Nephron (organoid): ENCODE data around the gene SYT9.

Experiments
- H3K27ac Mint-ChIP-seq, 3 experiments: 2 replicates each; pipeline ENCODE4 v1.8.0; 2020; ENCODE audit warnings: mixed read lengths in 3 of 3, mild to moderate bottlenecking in 2 of 3, moderate library complexity in 1 of 3
- H3K27me3 Mint-ChIP-seq: 2 replicates; pipeline ENCODE4 v1.8.0; 2021; ENCODE audit warnings: low read depth, mild to moderate bottlenecking, moderate library complexity, mixed read lengths
- H3K36me3 Mint-ChIP-seq: 2 replicates; pipeline ENCODE4 v1.8.0; 2020; ENCODE audit warnings: low read depth, mixed read lengths
- H3K4me1 Mint-ChIP-seq: 2 replicates; pipeline ENCODE4 v1.8.0; 2020; ENCODE audit warnings: mixed read lengths
- H3K4me3 Mint-ChIP-seq, 3 experiments: 2 replicates each; pipeline ENCODE4 v1.8.0; 2020; ENCODE audit warnings: mild to moderate bottlenecking in 3 of 3, mixed read lengths in 3 of 3, moderate library complexity in 2 of 3
- H3K9me3 Mint-ChIP-seq: 2 replicates; pipeline ENCODE4 v1.8.0; 2020; ENCODE audit warnings: mixed read lengths
- CTCF ChIP-seq, 3 experiments: fragments of 200-600 bp; sonication (generic); IDR thresholded peaks; one replicate each; pipeline ENCODE4 v1.5.0; 2021; ENCODE audit warnings: antibody characterized with exemption in 3 of 3; ENCODE audit not compliant: unreplicated experiment in 3 of 3

Gene SYT9

GRCh38 chr11:7501894-7502293 is 250.2 kb downstream of the SYT9 start:
- no peaks in the 10 kb centered on the region for H3K27me3 Mint-ChIP-seq
- no peak overlapping the region for H3K4me3 Mint-ChIP-seq
- H3K9me3 Mint-ChIP-seq = no peaks in the 10 kb centered on the region
- peaks cover 10% of the 10 kb centered on the region for H3K4me1 Mint-ChIP-seq
- H3K36me3 Mint-ChIP-seq = no peaks in the 10 kb centered on the region
- no peak for TF ChIP-seq CTCF (IDR thresholded peaks at IDR 0.05; ENCODE audit: unreplicated experiment in 3 of 3)
- H3K27ac Mint-ChIP-seq = no peak overlapping the region

GRCh38 chr11:7506243-7506642 is 254.5 kb downstream of the SYT9 start:
- Mint-ChIP-seq H3K36me3 (peaks cover 4% of the 10 kb centered on the region), H3K9me3 (no peaks in the 10 kb centered on the region), H3K4me3 (no peak overlapping the region)

GRCh38 chr11:7508087-7508486 is 256.4 kb downstream of the SYT9 start:
- TF ChIP-seq CTCF (IDR thresholded peaks at IDR 0.05; ENCODE audit: unreplicated experiment in 3 of 3) = no peak
- no peaks in the 10 kb centered on the region for H3K9me3 Mint-ChIP-seq
- peaks cover 4% of the 10 kb centered on the region for H3K36me3 Mint-ChIP-seq
- H3K27me3 Mint-ChIP-seq = no peaks in the 10 kb centered on the region
- peaks cover 31% of the 10 kb centered on the region for H3K4me1 Mint-ChIP-seq
- no peak overlapping the region for H3K27ac Mint-ChIP-seq
- no peak overlapping the region for H3K4me3 Mint-ChIP-seq

More at GRCh38 chr11:7506243-7506642, 254.5 kb downstream of the SYT9 start:
- H3K4me1 Mint-ChIP-seq = peaks cover 13% of the 10 kb centered on the region
- H3K27ac Mint-ChIP-seq = no peak overlapping the region
- no peaks in the 10 kb centered on the region for H3K27me3 Mint-ChIP-seq
- no peak for TF ChIP-seq CTCF (IDR thresholded peaks at IDR 0.05; ENCODE audit: unreplicated experiment in 3 of 3)

- Mint-ChIP-seq H3K4me3 (peak overlapping the region in 1 of 3 experiments; percentile 19), H3K27ac (peak overlapping the region in 1 of 3 experiments; percentile 17), H3K36me3 (peaks cover 4% of the 10 kb centered on the region), H3K9me3 (no peaks in the 10 kb centered on the region), H3K27me3 (peaks cover 7% of the 10 kb centered on the region), H3K4me1 (peaks cover 39% of the 10 kb centered on the region)
- no peak for TF ChIP-seq CTCF (IDR thresholded peaks at IDR 0.05; ENCODE audit: unreplicated experiment in 3 of 3)
Observed at GRCh38 chr11:7509966-7510365, 258.3 kb downstream of the SYT9 start.

GRCh38 chr11:7511401-7511800 is 259.7 kb downstream of the SYT9 start:
- peak overlapping the region in 2 of 3 experiments; percentile 91 to 93 for H3K4me3 Mint-ChIP-seq
- peaks cover 40% of the 10 kb centered on the region for H3K4me1 Mint-ChIP-seq
- no peaks in the 10 kb centered on the region for H3K9me3 Mint-ChIP-seq
- no peak for TF ChIP-seq CTCF (IDR thresholded peaks at IDR 0.05; ENCODE audit: unreplicated experiment in 3 of 3)
- H3K27me3 Mint-ChIP-seq = peaks cover 21% of the 10 kb centered on the region
- H3K36me3 Mint-ChIP-seq = peaks cover 4% of the 10 kb centered on the region
- H3K27ac Mint-ChIP-seq = peak overlapping the region; percentile 19 to 83 (median 75)

GRCh38 chr11:7512525-7513233 is 261.0 kb downstream of the SYT9 start:
- Mint-ChIP-seq H3K36me3 (peaks cover 4% of the 10 kb centered on the region), H3K4me3 (peak overlapping the region; percentile 91 to 93 (median 92)), H3K27me3 (peaks cover 29% of the 10 kb centered on the region), H3K27ac (peak overlapping the region; percentile 83 to 94 (median 94)), H3K9me3 (no peaks in the 10 kb centered on the region), H3K4me1 (peaks cover 40% of the 10 kb centered on the region)
- no peak for TF ChIP-seq CTCF (IDR thresholded peaks at IDR 0.05; ENCODE audit: unreplicated experiment in 3 of 3)
